Hepatocyte (in vitro differentiated cells): ENCODE results near the gene S100A2.

Source experiments
- EZH2 ChIP-seq: fragments of 200-600 bp; sonication (generic); IDR thresholded peaks from 2 replicates; pipeline ENCODE4 v1.6.1; 2016; ENCODE audit warnings: antibody characterized with exemption, mild to moderate bottlenecking, borderline replicate concordance
- EZH2phosphoT487 ChIP-seq: fragments of 200-600 bp; sonication (generic); IDR thresholded peaks from one replicate; pipeline ENCODE4 v1.6.1; 2018; ENCODE audit warnings: antibody characterized with exemption, mild to moderate bottlenecking, low read depth, moderate library complexity; ENCODE audit not compliant: unreplicated experiment, severe bottlenecking
- TF ChIP-seq, protein P1 (sequence below): fragments of 200-600 bp; sonication (generic); IDR thresholded peaks from 2 replicates; pipeline ENCODE4 v1.5.1; 2016; ENCODE audit warnings: antibody characterized with exemption, mild to moderate bottlenecking; ENCODE audit not compliant: poor library complexity

DNA sequence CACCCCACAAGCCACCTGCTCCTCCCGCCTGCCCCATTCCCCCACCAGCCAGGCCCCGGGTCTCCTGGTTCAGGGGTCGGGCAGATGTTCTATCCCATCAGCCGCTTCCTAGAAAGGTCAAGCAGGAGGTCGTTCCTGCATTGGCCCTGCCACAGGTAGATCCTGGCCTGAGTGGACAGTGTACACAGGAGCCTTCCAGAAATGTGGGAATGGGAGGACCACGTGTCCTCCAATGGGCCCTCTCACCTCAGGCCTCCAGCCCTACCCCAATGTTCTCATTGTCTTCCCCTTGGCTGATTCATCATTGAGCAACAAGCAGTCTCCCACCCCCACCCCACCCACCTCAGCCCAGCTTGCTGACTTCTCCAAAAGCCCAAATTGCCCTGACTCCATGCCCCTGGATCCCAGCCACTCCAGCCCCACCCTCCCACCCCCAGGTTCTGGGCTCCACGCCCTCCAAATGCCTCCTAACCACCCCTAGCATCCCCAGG lies 45.2 kb upstream of the S100A2 start:
- TF ChIP-seq, protein P1, sequence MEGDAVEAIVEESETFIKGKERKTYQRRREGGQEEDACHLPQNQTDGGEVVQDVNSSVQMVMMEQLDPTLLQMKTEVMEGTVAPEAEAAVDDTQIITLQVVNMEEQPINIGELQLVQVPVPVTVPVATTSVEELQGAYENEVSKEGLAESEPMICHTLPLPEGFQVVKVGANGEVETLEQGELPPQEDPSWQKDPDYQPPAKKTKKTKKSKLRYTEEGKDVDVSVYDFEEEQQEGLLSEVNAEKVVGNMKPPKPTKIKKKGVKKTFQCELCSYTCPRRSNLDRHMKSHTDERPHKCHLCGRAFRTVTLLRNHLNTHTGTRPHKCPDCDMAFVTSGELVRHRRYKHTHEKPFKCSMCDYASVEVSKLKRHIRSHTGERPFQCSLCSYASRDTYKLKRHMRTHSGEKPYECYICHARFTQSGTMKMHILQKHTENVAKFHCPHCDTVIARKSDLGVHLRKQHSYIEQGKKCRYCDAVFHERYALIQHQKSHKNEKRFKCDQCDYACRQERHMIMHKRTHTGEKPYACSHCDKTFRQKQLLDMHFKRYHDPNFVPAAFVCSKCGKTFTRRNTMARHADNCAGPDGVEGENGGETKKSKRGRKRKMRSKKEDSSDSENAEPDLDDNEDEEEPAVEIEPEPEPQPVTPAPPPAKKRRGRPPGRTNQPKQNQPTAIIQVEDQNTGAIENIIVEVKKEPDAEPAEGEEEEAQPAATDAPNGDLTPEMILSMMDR, result no peak
- no peak for TF ChIP-seq EZH2
- no peak for TF ChIP-seq EZH2phosphoT487
